Measurements from ENCODE around the gene TDRD9.
A peak's percentile ranks its signal among the peaks of the same experiment; 100 is the strongest.

The TDRD9 gene

DNA sequence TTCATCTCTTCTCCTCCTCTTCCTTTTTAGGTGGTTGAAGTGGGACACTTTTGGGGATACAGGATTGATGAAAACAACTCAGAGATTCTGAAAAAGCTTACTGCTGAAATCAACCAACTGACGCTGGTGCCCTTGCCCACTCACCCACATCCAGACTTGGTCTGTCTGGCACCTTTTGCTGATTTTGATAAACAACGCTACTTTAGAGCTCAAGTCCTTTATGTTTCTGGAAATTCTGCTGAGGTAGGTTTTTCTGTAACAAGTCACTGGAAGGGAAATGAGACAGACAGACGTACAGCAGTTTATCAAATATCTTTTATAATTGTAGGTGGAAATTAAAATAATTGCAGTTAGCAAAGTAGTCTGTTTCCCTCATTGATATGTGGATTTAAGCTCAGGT, 97.3 kb downstream of the TDRD9 start:
- DNase-seq (ENCODE audit: low spot score), result peak; percentile 3
- Histone ChIP-seq H3K4me3 (no peak overlapping the region), H3K27ac (no peak overlapping the region)
- TF ChIP-seq, protein P1, sequence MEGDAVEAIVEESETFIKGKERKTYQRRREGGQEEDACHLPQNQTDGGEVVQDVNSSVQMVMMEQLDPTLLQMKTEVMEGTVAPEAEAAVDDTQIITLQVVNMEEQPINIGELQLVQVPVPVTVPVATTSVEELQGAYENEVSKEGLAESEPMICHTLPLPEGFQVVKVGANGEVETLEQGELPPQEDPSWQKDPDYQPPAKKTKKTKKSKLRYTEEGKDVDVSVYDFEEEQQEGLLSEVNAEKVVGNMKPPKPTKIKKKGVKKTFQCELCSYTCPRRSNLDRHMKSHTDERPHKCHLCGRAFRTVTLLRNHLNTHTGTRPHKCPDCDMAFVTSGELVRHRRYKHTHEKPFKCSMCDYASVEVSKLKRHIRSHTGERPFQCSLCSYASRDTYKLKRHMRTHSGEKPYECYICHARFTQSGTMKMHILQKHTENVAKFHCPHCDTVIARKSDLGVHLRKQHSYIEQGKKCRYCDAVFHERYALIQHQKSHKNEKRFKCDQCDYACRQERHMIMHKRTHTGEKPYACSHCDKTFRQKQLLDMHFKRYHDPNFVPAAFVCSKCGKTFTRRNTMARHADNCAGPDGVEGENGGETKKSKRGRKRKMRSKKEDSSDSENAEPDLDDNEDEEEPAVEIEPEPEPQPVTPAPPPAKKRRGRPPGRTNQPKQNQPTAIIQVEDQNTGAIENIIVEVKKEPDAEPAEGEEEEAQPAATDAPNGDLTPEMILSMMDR (IDR thresholded peaks at IDR 0.05), result no peak

DNA sequence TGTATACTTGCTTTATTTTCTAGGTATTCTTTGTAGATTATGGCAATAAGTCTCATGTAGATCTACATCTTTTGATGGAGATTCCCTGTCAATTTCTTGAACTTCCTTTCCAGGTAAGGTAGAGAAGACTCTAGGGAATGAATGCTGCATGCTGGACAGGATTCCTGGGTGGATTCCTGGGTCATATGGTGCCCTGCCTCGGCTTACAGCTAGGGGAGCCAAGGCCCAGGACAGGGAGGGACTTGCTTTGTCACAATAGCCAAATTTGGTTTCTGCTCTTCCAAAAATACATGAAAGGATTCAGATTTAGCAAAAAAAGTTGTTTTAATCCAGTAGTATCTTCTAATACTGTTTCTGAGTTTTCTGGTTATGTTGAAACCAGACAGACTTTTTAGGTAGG, 97.8 kb downstream of the TDRD9 start:
- DNase-seq (ENCODE audit: low spot score), result no peak
- TF ChIP-seq, protein P1 (IDR thresholded peaks at IDR 0.05), result no peak
- Histone ChIP-seq H3K27ac (no peak overlapping the region), H3K4me3 (no peak overlapping the region)

DNA sequence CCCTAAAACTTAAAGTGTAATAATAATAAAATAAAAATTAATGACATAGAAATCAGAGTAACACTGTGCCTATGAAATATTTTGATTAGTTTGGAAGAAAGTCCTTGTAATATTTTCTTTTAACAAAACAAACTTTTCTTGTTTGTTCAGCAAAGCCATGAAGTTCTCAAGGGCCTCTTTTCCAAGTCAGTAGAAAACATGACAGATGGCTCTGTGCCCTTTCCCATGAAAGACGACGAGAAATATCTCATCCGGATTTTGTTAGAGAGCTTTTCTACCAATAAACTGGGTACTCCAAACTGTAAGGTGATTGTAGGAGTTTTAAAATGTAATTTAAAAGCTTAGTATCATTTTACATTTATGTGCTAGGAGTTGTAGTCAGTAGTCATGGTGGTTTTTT, 102.7 kb downstream of the TDRD9 start:
- no peak for DNase-seq (ENCODE audit: low spot score)
- H3K4me3 ChIP-seq, result no peak overlapping the region
- TF ChIP-seq, protein P1 (IDR thresholded peaks at IDR 0.05), result no peak

DNA sequence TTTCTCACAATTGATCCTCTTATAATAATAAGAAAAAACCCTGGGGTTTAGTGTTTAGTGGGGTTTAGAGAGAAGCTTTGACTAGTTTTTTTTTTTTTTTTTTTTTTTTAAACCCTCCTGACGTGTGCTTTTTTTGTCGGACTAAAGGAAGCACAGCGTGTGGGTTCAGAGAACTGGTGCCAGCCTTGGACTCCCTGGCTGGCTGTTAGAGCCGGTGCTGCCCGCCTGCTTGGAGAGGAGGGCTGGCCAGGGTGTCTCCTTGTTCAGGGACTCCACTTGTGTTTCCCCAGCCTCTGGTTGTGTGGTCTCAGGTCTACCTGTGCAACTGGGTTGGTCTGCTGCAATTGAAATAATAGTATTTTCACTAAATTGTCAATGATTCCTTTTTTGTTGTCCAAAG, 103.1 kb downstream of the TDRD9 start:
- TF ChIP-seq, protein P1 (IDR thresholded peaks at IDR 0.05), result no peak
- no peak overlapping the region for H3K4me3 ChIP-seq
- no peak for DNase-seq (ENCODE audit: low spot score)
- no peak overlapping the region for H3K27ac ChIP-seq

More for the DNA sequence above, 102.7 kb downstream of the TDRD9 start:
- no peak overlapping the region for H3K27ac ChIP-seq

DNA sequence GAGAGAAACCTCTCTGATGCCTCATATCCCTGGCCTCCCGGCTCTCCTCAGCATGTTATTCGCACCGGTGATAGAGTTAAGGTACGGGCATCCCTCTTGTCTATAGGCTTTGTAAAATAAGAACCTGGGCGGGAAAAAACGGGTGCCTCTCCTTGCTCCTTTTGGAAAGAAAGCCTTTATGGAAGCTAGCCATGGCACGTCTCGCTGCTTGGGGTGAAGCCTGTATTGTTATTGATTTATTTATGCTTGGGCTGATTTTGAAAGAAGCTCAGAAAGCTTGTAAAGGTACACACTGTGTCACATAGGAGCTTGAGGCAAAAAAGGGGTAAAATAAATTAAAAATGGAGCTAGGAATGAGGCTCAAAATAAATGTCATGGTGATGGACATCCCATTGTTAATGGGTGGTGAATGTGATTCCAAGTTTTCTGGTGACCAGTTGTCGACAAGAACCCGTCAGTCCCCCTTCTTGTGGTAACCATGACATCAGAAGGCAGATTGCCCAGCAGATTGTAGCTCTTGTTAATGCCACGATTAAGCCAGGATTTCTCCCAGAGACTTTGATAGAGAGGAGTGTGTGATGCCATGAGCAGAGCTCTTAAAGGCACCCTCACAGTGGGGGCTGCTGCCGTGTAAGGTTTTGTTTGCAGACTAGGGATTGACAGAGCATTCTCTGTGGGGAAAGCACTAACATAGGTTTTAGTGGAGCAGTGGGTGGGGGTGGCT, 106.9 kb downstream of the TDRD9 start:
- TF ChIP-seq, protein P1 (IDR thresholded peaks at IDR 0.05), result no peak
- H3K27ac ChIP-seq, result no peak overlapping the region
- H3K4me3 ChIP-seq, result no peak overlapping the region
- DNase-seq (ENCODE audit: low spot score), result no peak

DNA sequence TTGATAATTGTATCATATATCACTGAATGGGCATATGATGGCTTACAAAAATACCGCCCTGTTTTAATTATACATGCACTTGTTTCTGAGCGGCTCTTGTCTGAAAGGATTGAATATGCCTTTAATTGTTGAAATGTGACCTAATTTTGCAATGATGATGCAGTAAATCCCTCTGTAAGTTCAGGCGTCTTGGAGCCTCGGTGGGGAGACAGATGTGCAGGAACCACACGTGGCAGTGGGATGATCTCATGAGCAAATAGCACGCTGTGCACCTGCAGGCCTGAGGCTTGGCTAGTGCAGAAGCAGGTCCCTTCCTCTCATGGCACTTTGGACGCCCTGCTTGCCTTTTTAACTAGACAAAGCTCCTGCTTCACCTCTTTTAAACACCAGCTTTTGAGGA, 108.0 kb downstream of the TDRD9 start:
- Histone ChIP-seq H3K27ac (no peak overlapping the region), H3K4me3 (no peak overlapping the region)
- TF ChIP-seq, protein P1 (IDR thresholded peaks at IDR 0.05), result no peak
- DNase-seq (ENCODE audit: low spot score), result no peak

DNA sequence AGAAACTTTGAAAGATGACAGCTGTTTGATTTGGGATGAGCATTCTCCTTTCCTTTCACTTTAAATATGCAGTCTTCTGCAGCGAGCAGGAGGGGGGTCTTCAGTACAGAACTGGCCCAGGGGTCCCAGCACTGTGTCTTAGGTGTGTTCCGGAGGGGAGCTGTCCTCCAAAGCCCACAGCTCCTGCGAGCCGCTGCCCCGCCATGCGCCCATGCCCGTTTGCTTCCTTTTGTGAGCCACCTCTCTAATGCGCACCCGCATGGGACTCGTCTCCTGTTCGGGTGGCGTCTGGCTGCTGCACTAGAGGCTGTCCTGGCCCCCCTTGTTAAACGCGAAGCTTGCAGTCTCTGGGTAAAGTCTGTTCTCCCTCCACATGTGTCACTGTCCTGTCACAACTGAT, 108.8 kb downstream of the TDRD9 start:
- no peak overlapping the region for H3K4me3 ChIP-seq
- no peak for DNase-seq (ENCODE audit: low spot score)
- TF ChIP-seq, protein P1 (IDR thresholded peaks at IDR 0.05), result no peak
- no peak overlapping the region for H3K27ac ChIP-seq
